WTC11 (cell line): ENCODE data around the gene INS. TPM values are rescaled to one million over a fixed set of nuclear protein-coding genes. Genes with fewer than 3 reads are reported as not detected.
A peak's percentile ranks its signal among the peaks of the same experiment; 100 is the strongest.

ENCODE experiments used
- ATAC-seq: fragments of 200-7000 bp; cut with Tn5 transposase; 2 replicates; pipeline ENCODE4 v1.10.0; 2021; ENCODE audit warnings: mild to moderate bottlenecking, moderate library complexity
- CTCF ChIA-PET: fragments of 300-600 bp; sonication (Branson Sonifier 250); formaldehyde crosslinking; loops from one replicate; lab custom pipeline; 2021; ENCODE audit warnings: antibody characterized with exemption; lab: Charles Lee
- POLR2A ChIA-PET: fragments of 350-600 bp; sonication (Branson Sonifier 250); formaldehyde crosslinking; loops from one replicate; lab custom pipeline; 2021; ENCODE audit warnings: antibody characterized with exemption; lab: Charles Lee
- DNase-seq: peaks from one replicate; pipeline ENCODE4 v3.0.0; 2021; ENCODE audit warnings: low spot score
- H3K27ac Mint-ChIP-seq: 2 replicates; pipeline ENCODE4 v1.8.0; 2021; ENCODE audit warnings: mixed read lengths
- H3K27me3 Mint-ChIP-seq: 2 replicates; pipeline ENCODE4 v1.8.0; 2021; ENCODE audit warnings: low read depth, mild to moderate bottlenecking, moderate library complexity, mixed read lengths
- H3K36me3 Mint-ChIP-seq: 2 replicates; pipeline ENCODE4 v1.8.0; 2021; ENCODE audit warnings: mixed read lengths
- H3K4me1 Mint-ChIP-seq: 2 replicates; pipeline ENCODE4 v1.8.0; 2022; ENCODE audit warnings: mixed read lengths
- H3K4me3 Mint-ChIP-seq: 2 replicates; pipeline ENCODE4 v1.8.0; 2021; ENCODE audit warnings: mild to moderate bottlenecking, moderate library complexity, mixed read lengths
- H3K9me3 Mint-ChIP-seq: 2 replicates; pipeline ENCODE4 v1.8.0; 2021; ENCODE audit warnings: mixed read lengths
- ATF3 ChIP-seq: sonication (generic); formaldehyde crosslinking; conservative IDR thresholded peaks from 2 replicates; pipeline ENCODE4 v1.8.1; 2022; ENCODE audit warnings: mild to moderate bottlenecking, missing genetic modification reagents
- CDX4 ChIP-seq: fragments of 250-450 bp; sonication (Bioruptor Pico); IDR thresholded peaks from 2 replicates; pipeline ENCODE4 v1.9.0; 2021; ENCODE audit warnings: moderate library complexity, mild to moderate bottlenecking, inconsistent platforms, borderline replicate concordance
- CTCF ChIP-seq: fragments of 200-600 bp; IDR thresholded peaks from 2 replicates; pipeline ENCODE4 v1.8.0; 2022; ENCODE audit warnings: antibody characterized with exemption
- E2F4 ChIP-seq: sonication (generic); formaldehyde crosslinking; IDR thresholded peaks from 2 replicates; pipeline ENCODE4 v1.8.1; 2022; ENCODE audit warnings: low read depth, mild to moderate bottlenecking, moderate library complexity, missing genetic modification reagents, borderline replicate concordance
- E2F5 ChIP-seq: sonication (generic); formaldehyde crosslinking; IDR thresholded peaks from 2 replicates; pipeline ENCODE4 v1.8.1; 2022; ENCODE audit warnings: mild to moderate bottlenecking, moderate library complexity, missing genetic modification reagents
- FOXJ3 ChIP-seq: sonication (generic); formaldehyde crosslinking; IDR thresholded peaks from 2 replicates; pipeline ENCODE4 v1.9.0; 2021; ENCODE audit warnings: missing genetic modification reagents, mild to moderate bottlenecking, borderline replicate concordance
- FOXK1 ChIP-seq: sonication (generic); formaldehyde crosslinking; IDR thresholded peaks from 2 replicates; pipeline ENCODE4 v1.8.0; 2022; ENCODE audit warnings: mild to moderate bottlenecking, moderate library complexity, missing genetic modification reagents
- GRHL2 ChIP-seq: fragments of 250-450 bp; sonication (Bioruptor Pico); IDR thresholded peaks from 2 replicates; pipeline ENCODE4 v1.8.0; 2022; ENCODE audit warnings: mild to moderate bottlenecking, moderate library complexity; ENCODE audit not compliant: insufficient replicate concordance, severe bottlenecking
- HMGA2 ChIP-seq: fragments of 250-450 bp; sonication (Bioruptor Pico); IDR thresholded peaks from 2 replicates; pipeline ENCODE4 v1.4.0; 2021; ENCODE audit warnings: mild to moderate bottlenecking, moderate library complexity
- MLX ChIP-seq: sonication (generic); formaldehyde crosslinking; IDR thresholded peaks from 2 replicates; pipeline ENCODE4 v1.8.1; 2023; ENCODE audit warnings: mild to moderate bottlenecking, missing genetic modification reagents, moderate library complexity
- MYBL2 ChIP-seq: sonication (generic); formaldehyde crosslinking; IDR thresholded peaks from 2 replicates; pipeline ENCODE4 v1.8.1; 2023; ENCODE audit warnings: mild to moderate bottlenecking, moderate library complexity, missing genetic modification reagents
- NFYB ChIP-seq: sonication (generic); formaldehyde crosslinking; conservative IDR thresholded peaks from 2 replicates; pipeline ENCODE4 v1.8.0; 2022; ENCODE audit warnings: low read depth, missing genetic modification reagents
- NR1H2 ChIP-seq: sonication (generic); formaldehyde crosslinking; IDR thresholded peaks from 2 replicates; pipeline ENCODE4 v1.9.0; 2021; ENCODE audit warnings: mild to moderate bottlenecking, moderate library complexity, missing genetic modification reagents
- RORB ChIP-seq: fragments of 250-450 bp; sonication (Bioruptor Pico); IDR thresholded peaks from 2 replicates; pipeline ENCODE4 v1.9.0; 2021; ENCODE audit warnings: mild to moderate bottlenecking
- STAT6 ChIP-seq: sonication (generic); formaldehyde crosslinking; conservative IDR thresholded peaks from 2 replicates; pipeline ENCODE4 v1.8.1; 2023; ENCODE audit warnings: mild to moderate bottlenecking, low read depth, missing genetic modification reagents, moderate library complexity
- TEAD1 ChIP-seq: sonication (generic); formaldehyde crosslinking; IDR thresholded peaks from 2 replicates; pipeline ENCODE4 v1.8.0; 2022; ENCODE audit warnings: mild to moderate bottlenecking, missing genetic modification reagents
- ZBTB43 ChIP-seq: sonication (generic); formaldehyde crosslinking; IDR thresholded peaks from 2 replicates; pipeline ENCODE4 v1.8.1; 2023; ENCODE audit warnings: mild to moderate bottlenecking, missing genetic modification reagents
- ZNF138 ChIP-seq: sonication (generic); formaldehyde crosslinking; conservative IDR thresholded peaks from 2 replicates; pipeline ENCODE4 v1.8.1; 2022; ENCODE audit warnings: mild to moderate bottlenecking, moderate library complexity, missing genetic modification reagents
- ZNF219 ChIP-seq: sonication (generic); formaldehyde crosslinking; IDR thresholded peaks from 2 replicates; pipeline ENCODE4 v1.8.0; 2023; ENCODE audit warnings: missing genetic modification reagents, mild to moderate bottlenecking, borderline replicate concordance
- ZNF263 ChIP-seq: sonication (generic); formaldehyde crosslinking; IDR thresholded peaks from 2 replicates; pipeline ENCODE4 v1.8.1; 2022; ENCODE audit warnings: low read depth, mild to moderate bottlenecking, moderate library complexity, missing genetic modification reagents
- ZNF416 ChIP-seq: fragments of 250-450 bp; sonication (Bioruptor Pico); IDR thresholded peaks from 2 replicates; pipeline ENCODE4 v1.9.0; 2021; ENCODE audit warnings: mild to moderate bottlenecking, inconsistent platforms
- total RNA-seq: library from RNA; stranded (reverse); gene quantifications from 3 replicates; pipeline ENCODE4 v1.2.3, GENCODE V29; 2021

INS gene
- total RNA-seq, 1 experiment from 2014 or later = not detected

GRCh38 chr11:2120359-2121100 lies 40.5 kb downstream of the INS start:
- ChIA-PET CTCF (interaction anchor here (0.7 to 1.9 kb wide), 5 partner anchors 17 to 46 kb away, joined by 3 to 23 read pairs (median 4); partner anchors contain the start of gene IGF2), POLR2A (no interaction called here)
- peaks cover 17% of the 10 kb centered on the region for H3K27me3 Mint-ChIP-seq
- peaks cover 16% of the 10 kb centered on the region for H3K36me3 Mint-ChIP-seq
- peak; percentile 75 for ATAC-seq
- no peak overlapping the region for H3K27ac Mint-ChIP-seq
- TF ChIP-seq ZBTB43 (CRISPR knock-in tag) (no peak), RORB (no peak), HMGA2 (CRISPR knock-in tag) (no peak), TEAD1 (no peak), MLX (no peak), ATF3 (CRISPR knock-in tag) (no peak)
- no peaks in the 10 kb centered on the region; the same call in 1 of the 2 replicates for H3K4me1 Mint-ChIP-seq
- peaks cover 26% of the 10 kb centered on the region for H3K9me3 Mint-ChIP-seq
- no peak overlapping the region for H3K4me3 Mint-ChIP-seq
- no peak for DNase-seq

- H3K36me3 Mint-ChIP-seq = peaks cover 16% of the 10 kb centered on the region
- peaks cover 5% of the 10 kb centered on the region for H3K4me1 Mint-ChIP-seq
- no peak for DNase-seq
- H3K4me3 Mint-ChIP-seq = no peak overlapping the region
- TF ChIP-seq FOXJ3 (no peak), GRHL2 (CRISPR knock-in tag) (no peak), ZNF138 (CRISPR knock-in tag) (no peak), MYBL2 (CRISPR knock-in tag) (no peak), E2F5 (CRISPR knock-in tag) (no peak), ZNF219 (CRISPR knock-in tag) (no peak), CDX4 (CRISPR knock-in tag) (no peak), E2F4 (CRISPR knock-in tag) (no peak), CTCF (no peak), FOXK1 (CRISPR knock-in tag) (no peak), NFYB (CRISPR knock-in tag) (no peak), NR1H2 (no peak), STAT6 (CRISPR knock-in tag) (no peak), ZNF263 (CRISPR knock-in tag) (no peak), ZNF416 (CRISPR knock-in tag) (no peak)
- TF ChIP-seq, all 79 proteins: peak for 0
- peaks cover 19% of the 10 kb centered on the region for H3K27me3 Mint-ChIP-seq
- peaks cover 26% of the 10 kb centered on the region for H3K9me3 Mint-ChIP-seq
- CTCF ChIA-PET = no interaction called here
- POLR2A ChIA-PET = no interaction called here
- no peak overlapping the region for H3K27ac Mint-ChIP-seq
- ATAC-seq = no peak
These were observed 42.3 kb downstream of the INS start for GRCh38 chr11:2118677-2119076.
